IMR-90 (cell line): ENCODE measurements around the gene PPIL6.

Source experiments
- POLR2A ChIP-seq: IDR thresholded peaks from 2 replicates; pipeline ENCODE4 v1.6.1; 2012; ENCODE audit warnings: mild to moderate bottlenecking, low read depth, low read length
- RAD21 ChIP-seq: IDR thresholded peaks from 2 replicates; pipeline ENCODE4 v1.6.1; 2012; ENCODE audit warnings: low read length, improper control_type of control experiment
- RCOR1 ChIP-seq: IDR thresholded peaks from 2 replicates; pipeline ENCODE4 v1.6.1; 2012; ENCODE audit warnings: mild to moderate bottlenecking, low read length, improper control_type of control experiment; ENCODE audit not compliant: insufficient replicate concordance
- SMC3 ChIP-seq: fragments of 150-350 bp; IDR thresholded peaks from 2 replicates; pipeline ENCODE4 v1.6.1; 2016; ENCODE audit warnings: low read depth, mild to moderate bottlenecking, antibody characterized with exemption, low read length, moderate library complexity
- TF ChIP-seq, protein P1 (sequence below): conservative IDR thresholded peaks from 2 replicates; pipeline ENCODE4 v1.5.1; 2012; ENCODE audit warnings: mild to moderate bottlenecking, low read depth, low read length, improper control_type of control experiment

- TF ChIP-seq RCOR1, result no peak
- TF ChIP-seq, protein P1, sequence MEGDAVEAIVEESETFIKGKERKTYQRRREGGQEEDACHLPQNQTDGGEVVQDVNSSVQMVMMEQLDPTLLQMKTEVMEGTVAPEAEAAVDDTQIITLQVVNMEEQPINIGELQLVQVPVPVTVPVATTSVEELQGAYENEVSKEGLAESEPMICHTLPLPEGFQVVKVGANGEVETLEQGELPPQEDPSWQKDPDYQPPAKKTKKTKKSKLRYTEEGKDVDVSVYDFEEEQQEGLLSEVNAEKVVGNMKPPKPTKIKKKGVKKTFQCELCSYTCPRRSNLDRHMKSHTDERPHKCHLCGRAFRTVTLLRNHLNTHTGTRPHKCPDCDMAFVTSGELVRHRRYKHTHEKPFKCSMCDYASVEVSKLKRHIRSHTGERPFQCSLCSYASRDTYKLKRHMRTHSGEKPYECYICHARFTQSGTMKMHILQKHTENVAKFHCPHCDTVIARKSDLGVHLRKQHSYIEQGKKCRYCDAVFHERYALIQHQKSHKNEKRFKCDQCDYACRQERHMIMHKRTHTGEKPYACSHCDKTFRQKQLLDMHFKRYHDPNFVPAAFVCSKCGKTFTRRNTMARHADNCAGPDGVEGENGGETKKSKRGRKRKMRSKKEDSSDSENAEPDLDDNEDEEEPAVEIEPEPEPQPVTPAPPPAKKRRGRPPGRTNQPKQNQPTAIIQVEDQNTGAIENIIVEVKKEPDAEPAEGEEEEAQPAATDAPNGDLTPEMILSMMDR, result no peak
- no peak for TF ChIP-seq POLR2A
- no peak for TF ChIP-seq RAD21
- no peak for TF ChIP-seq SMC3
Observed at GRCh38 chr6:109475625-109476024, 35.2 kb upstream of the PPIL6 start.
